DOHH2 (cell line): Measurements from ENCODE around the gene PEPD.
A peak's percentile ranks its signal among the peaks of the same experiment; 100 is the strongest.

Source experiments
- H3F3A ChIP-seq: fragments of 200-600 bp; sonication (generic), shearing (Covaris generic); 2 replicates; pipeline ENCODE4 v1.6.0; 2016; ENCODE audit warnings: antibody characterized with exemption, mild to moderate bottlenecking; ENCODE audit not compliant: control insufficient read depth, insufficient read depth
- H3K27ac ChIP-seq: fragments of 200-600 bp; sonication (generic); 2 replicates; pipeline ENCODE4 v1.5.1; 2014; ENCODE audit warnings: low read depth, mild to moderate bottlenecking, low read length, moderate library complexity
- H3K27me3 ChIP-seq: fragments of 200-600 bp; sonication (generic); 2 replicates; pipeline ENCODE4 v1.6.1; 2014; ENCODE audit warnings: mild to moderate bottlenecking, low read length, mixed read lengths; ENCODE audit not compliant: control insufficient read depth
- H3K36me3 ChIP-seq: fragments of 200-600 bp; sonication (generic); 2 replicates; pipeline ENCODE4 v1.6.1; 2014; ENCODE audit warnings: mild to moderate bottlenecking, low read length, moderate library complexity, mixed read lengths; ENCODE audit not compliant: control insufficient read depth
- H3K4me1 ChIP-seq: fragments of 200-600 bp; sonication (generic); 2 replicates; pipeline ENCODE4 v1.6.1; 2014; ENCODE audit warnings: mild to moderate bottlenecking, low read length, mixed read lengths; ENCODE audit not compliant: control insufficient read depth
- H3K4me2 ChIP-seq: fragments of 200-600 bp; sonication (generic); 2 replicates; pipeline ENCODE4 v1.6.0; 2014; ENCODE audit warnings: mild to moderate bottlenecking, low read length, moderate library complexity
- H3K4me3 ChIP-seq: fragments of 200-600 bp; sonication (generic); 2 replicates; pipeline ENCODE4 v1.5.1; 2014; ENCODE audit warnings: mild to moderate bottlenecking, low read length, mixed read lengths
- H3K79me2 ChIP-seq: fragments of 200-600 bp; sonication (generic); 2 replicates; pipeline ENCODE4 v1.6.1; 2014; ENCODE audit warnings: mild to moderate bottlenecking, low read length, mixed read lengths; ENCODE audit not compliant: control insufficient read depth
- H3K9me2 ChIP-seq: fragments of 200-600 bp; sonication (generic); replicated peaks from 2 replicates; pipeline ENCODE4 v1.6.1; 2014; ENCODE audit warnings: mild to moderate bottlenecking, low read length, mixed read lengths; ENCODE audit not compliant: control insufficient read depth
- H3K9me3 ChIP-seq: fragments of 200-600 bp; sonication (generic); 2 replicates; pipeline ENCODE4 v1.6.1; 2014; ENCODE audit warnings: antibody characterized with exemption, low read length, mixed read lengths; ENCODE audit not compliant: control insufficient read depth, insufficient read depth
- H4K20me1 ChIP-seq: fragments of 200-600 bp; sonication (generic); 2 replicates; pipeline ENCODE4 v1.6.0; 2014; ENCODE audit warnings: low read depth, mild to moderate bottlenecking, antibody characterized with exemption, low read length, moderate library complexity; ENCODE audit not compliant: control insufficient read depth, insufficient read depth
- EZH2phosphoT487 ChIP-seq: fragments of 200-600 bp; sonication (generic); IDR thresholded peaks from 2 replicates; pipeline ENCODE4 v1.6.1; 2017; ENCODE audit warnings: borderline replicate concordance, mild to moderate bottlenecking, antibody characterized with exemption, low read length, moderate library complexity, mixed read lengths
- TF ChIP-seq, protein P1 (sequence below): fragments of 200-600 bp; sonication (generic); IDR thresholded peaks from one replicate; pipeline ENCODE4 v1.5.1; 2014; ENCODE audit warnings: antibody characterized with exemption, mild to moderate bottlenecking, low read depth, low read length; ENCODE audit not compliant: poor library complexity, severe bottlenecking

PEPD gene

DNA sequence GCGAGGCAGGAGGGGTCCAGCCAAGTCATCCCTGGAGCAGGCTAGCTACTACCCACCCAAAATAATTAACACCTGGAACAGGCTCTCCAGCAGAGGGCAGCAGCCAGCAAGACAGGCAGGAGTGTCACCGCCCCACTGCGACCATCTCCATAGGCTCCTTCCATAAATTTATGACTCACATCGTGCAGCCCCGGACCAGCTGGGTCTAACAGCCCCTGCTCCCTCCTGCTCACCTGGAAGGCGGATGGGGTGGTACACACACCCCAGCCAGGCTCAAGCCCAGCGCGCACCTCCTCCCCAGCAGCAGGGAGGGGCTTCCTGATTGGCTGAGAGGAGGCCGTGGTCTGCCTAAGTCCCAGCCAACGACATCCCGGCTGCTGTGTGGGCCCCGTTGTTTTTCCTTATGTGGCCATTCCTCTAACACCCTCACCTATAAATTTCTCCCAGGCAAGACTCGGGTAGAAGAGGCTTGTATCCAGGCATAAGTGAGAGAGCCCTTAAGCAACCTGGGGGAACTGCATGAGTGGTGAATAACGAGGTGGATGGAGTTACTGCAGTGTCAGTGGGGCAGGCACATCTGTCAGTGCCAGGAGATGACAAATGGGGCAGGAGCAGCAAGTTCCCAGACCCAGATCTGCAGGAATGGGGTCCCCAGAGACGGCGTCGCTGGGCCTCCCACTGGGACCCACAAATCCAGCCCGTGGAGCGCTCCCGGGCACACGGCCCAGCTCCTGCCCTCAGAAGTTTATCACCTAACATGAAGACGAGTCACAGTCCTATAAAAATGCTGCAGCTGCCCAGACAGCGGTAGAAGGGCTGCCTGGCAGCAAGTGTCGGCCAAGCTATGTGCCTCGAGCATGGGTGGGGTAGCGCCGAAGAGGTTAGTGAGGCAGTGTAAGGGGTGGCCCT lies 105.0 kb downstream of the PEPD start:
- Histone ChIP-seq H3K4me3 (no peak overlapping the region), H3K4me2 (no peak overlapping the region)
- TF ChIP-seq EZH2phosphoT487, result no peak
- TF ChIP-seq, protein P1, sequence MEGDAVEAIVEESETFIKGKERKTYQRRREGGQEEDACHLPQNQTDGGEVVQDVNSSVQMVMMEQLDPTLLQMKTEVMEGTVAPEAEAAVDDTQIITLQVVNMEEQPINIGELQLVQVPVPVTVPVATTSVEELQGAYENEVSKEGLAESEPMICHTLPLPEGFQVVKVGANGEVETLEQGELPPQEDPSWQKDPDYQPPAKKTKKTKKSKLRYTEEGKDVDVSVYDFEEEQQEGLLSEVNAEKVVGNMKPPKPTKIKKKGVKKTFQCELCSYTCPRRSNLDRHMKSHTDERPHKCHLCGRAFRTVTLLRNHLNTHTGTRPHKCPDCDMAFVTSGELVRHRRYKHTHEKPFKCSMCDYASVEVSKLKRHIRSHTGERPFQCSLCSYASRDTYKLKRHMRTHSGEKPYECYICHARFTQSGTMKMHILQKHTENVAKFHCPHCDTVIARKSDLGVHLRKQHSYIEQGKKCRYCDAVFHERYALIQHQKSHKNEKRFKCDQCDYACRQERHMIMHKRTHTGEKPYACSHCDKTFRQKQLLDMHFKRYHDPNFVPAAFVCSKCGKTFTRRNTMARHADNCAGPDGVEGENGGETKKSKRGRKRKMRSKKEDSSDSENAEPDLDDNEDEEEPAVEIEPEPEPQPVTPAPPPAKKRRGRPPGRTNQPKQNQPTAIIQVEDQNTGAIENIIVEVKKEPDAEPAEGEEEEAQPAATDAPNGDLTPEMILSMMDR, result peak; percentile 84

DNA sequence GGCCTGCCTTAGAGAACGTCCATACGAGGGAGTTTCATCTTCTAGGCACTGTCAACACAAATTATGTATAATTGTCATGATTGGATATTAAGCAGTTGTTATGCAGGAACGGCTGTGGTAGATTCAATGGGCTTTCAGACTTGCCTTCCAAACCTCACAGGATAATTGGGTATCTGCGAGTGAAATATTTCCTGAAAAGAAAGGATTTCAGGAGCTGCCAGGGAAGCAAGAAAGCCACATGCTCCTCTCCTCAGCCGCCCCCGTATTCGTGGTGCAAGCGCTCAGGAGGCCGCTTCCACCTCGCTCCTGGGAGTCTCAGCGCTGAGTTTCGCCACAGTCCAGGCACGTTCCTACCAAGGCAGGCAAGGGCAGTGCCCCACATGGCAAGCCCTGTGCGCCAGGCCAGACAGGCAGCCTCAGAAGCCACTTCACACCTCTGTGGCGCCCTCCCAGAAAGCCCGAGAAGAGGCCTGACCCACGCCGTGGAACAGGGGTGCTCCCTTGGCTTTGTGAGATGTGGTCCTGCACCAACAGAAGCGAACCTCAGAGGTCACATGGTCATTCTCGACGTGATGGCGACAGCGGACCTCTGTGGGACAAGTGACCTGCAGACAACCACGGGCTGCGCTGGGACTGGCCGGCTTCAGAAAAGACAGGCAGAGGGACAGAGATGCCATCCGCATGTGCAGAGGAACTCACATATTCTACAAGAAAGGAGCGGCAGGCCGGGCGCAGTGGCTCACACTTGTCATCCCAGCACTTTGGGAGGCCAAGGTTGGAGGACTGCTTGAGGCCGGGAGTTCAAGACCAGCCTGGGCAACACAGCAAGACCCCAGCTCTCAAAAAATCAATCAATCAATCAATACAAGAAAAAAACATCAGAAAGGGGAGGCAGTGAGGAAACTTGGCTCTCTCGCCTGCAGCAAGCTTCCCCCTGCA lies 106.7 kb downstream of the PEPD start:
- no peaks in the 10 kb centered on the region for H3F3A ChIP-seq
- TF ChIP-seq, protein P1, result no peak
- TF ChIP-seq EZH2phosphoT487, result no peak
- no peak overlapping the region for H3K4me2 ChIP-seq
- no peaks in the 10 kb centered on the region for H3K9me2 ChIP-seq
- H3K27ac ChIP-seq, result no peak overlapping the region
- no peak overlapping the region for H3K4me3 ChIP-seq
- no peaks in the 10 kb centered on the region for H3K79me2 ChIP-seq
- H3K4me1 ChIP-seq, result no peaks in the 10 kb centered on the region
- H3K27me3 ChIP-seq, result no peaks in the 10 kb centered on the region
- H3K9me3 ChIP-seq, result no peaks in the 10 kb centered on the region
- H3K36me3 ChIP-seq, result no peaks in the 10 kb centered on the region
- peaks cover 4% of the 10 kb centered on the region; the same call in 1 of the 2 replicates for H4K20me1 ChIP-seq

More for the DNA sequence above, 105.0 kb downstream of the PEPD start:
- Histone ChIP-seq H3K9me3 (no peaks in the 10 kb centered on the region), H3K79me2 (no peaks in the 10 kb centered on the region), H3K9me2 (no peaks in the 10 kb centered on the region), H3K4me1 (no peaks in the 10 kb centered on the region), H3K27ac (no peak overlapping the region), H3F3A (no peaks in the 10 kb centered on the region), H3K36me3 (no peaks in the 10 kb centered on the region), H4K20me1 (peaks cover 4% of the 10 kb centered on the region; the same call in 1 of the 2 replicates), H3K27me3 (no peaks in the 10 kb centered on the region)

DNA sequence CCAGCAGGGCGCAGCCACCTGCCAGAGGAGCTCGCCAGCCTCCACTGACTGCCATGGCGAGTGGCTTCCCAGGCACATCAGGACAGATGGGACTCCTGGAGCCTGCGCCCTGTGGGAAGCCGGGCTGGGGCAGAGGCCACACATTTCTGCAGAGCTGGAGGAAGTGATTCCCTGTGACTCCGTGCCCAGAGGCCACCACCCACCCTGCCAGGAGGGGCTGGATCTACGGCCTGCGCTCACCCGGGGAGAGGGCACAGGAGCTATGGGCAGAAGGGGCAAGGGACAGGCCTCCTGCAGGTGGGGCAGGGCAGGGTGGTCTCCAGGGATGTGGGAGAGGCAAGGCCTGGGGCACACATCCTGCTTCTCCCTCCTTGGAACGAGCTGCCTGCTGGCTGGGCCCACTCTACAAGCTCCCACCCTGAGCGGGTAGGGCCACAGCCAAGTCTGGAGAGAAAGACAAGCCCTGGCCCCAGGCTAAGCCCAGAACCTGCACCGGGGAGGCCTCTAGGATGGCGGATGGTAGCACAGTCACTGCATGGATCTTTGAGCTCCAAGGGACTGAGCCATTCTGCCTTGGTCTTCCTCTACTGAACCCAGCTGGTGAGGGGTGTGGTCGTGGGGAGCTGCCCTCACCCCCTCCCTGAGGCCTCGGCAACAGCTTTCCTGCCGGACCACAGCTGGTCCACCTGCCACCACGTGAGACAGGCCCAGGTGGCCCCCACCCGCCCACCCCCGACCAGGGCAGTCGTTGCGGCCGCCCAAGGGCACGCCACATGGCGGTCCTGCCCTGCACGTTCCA lies 107.5 kb downstream of the PEPD start:
- H3K9me2 ChIP-seq, result no peaks in the 10 kb centered on the region
- H4K20me1 ChIP-seq, result peaks cover 4% of the 10 kb centered on the region; the same call in 1 of the 2 replicates
- H3K4me1 ChIP-seq, result no peaks in the 10 kb centered on the region
- no peaks in the 10 kb centered on the region for H3K27me3 ChIP-seq
- H3K4me2 ChIP-seq, result no peak overlapping the region
- no peaks in the 10 kb centered on the region for H3K79me2 ChIP-seq
- no peak overlapping the region for H3K4me3 ChIP-seq
- no peak overlapping the region for H3K27ac ChIP-seq
- no peaks in the 10 kb centered on the region for H3F3A ChIP-seq
- no peaks in the 10 kb centered on the region for H3K36me3 ChIP-seq
- no peaks in the 10 kb centered on the region for H3K9me3 ChIP-seq
- TF ChIP-seq, protein P1, result no peak
- TF ChIP-seq EZH2phosphoT487, result no peak
